GM12891 (cell line): Measurements from ENCODE around the gene TAF4.

ENCODE experiments used
- DNase-seq: peaks from one replicate; pipeline ENCODE4 v3.0.0; 2011; ENCODE audit warnings: low spot score; ENCODE audit not compliant: insufficient read length
- FAIRE-seq: peaks from 2 replicates; lab custom pipeline; 2011; peaks lifted over from hg19 to GRCh38; lab: Jason Lieb, UNC
- PAX5 ChIP-seq: IDR thresholded peaks from 2 replicates; pipeline ENCODE4 v1.6.1; 2011; ENCODE audit warnings: low read length, moderate library complexity, mild to moderate bottlenecking; ENCODE audit not compliant: insufficient read depth, severe bottlenecking
- POLR2A ChIP-seq: IDR thresholded peaks from 2 replicates; pipeline ENCODE4 v1.6.1; 2011; ENCODE audit warnings: low read depth, low read length, control low read depth
- POLR2AphosphoS5 ChIP-seq: IDR thresholded peaks from 2 replicates; pipeline ENCODE4 v1.6.1; 2011; ENCODE audit warnings: low read depth, low read length, control low read depth
- POU2F2 ChIP-seq: IDR thresholded peaks from 2 replicates; pipeline ENCODE4 v1.6.1; 2011; ENCODE audit warnings: low read depth, mild to moderate bottlenecking, control low read depth, low read length, moderate library complexity
- SPI1 ChIP-seq: IDR thresholded peaks from 2 replicates; pipeline ENCODE4 v1.6.1; 2011; ENCODE audit warnings: low read depth, low read length, control low read depth
- TAF1 ChIP-seq: IDR thresholded peaks from 2 replicates; pipeline ENCODE4 v1.6.1; 2011; ENCODE audit warnings: low read depth, low read length, control low read depth

Gene TAF4

GRCh38 chr20:62051546-62052255 is 14.0 kb downstream of the TAF4 start:
- FAIRE-seq: no peak
- DNase-seq: no peak
- TF ChIP-seq POU2F2: no peak
- no peak for TF ChIP-seq POLR2AphosphoS5
- no peak for TF ChIP-seq TAF1
- no peak for TF ChIP-seq SPI1
- no peak for TF ChIP-seq POLR2A
- TF ChIP-seq PAX5: no peak

GRCh38 chr20:62051144-62051543 is 14.5 kb downstream of the TAF4 start:
- FAIRE-seq: no peak
- TF ChIP-seq SPI1 (no peak), PAX5 (no peak), POLR2A (no peak), TAF1 (no peak), POU2F2 (no peak), POLR2AphosphoS5 (no peak)

GRCh38 chr20:62050166-62051120 is 15.2 kb downstream of the TAF4 start:
- FAIRE-seq: no peak
- no peak for TF ChIP-seq POLR2AphosphoS5
- TF ChIP-seq TAF1: no peak
- no peak for TF ChIP-seq POLR2A
- no peak for TF ChIP-seq POU2F2
- TF ChIP-seq PAX5: no peak
- TF ChIP-seq SPI1: no peak

More at GRCh38 chr20:62051144-62051543, 14.5 kb downstream of the TAF4 start:
- DNase-seq: no peak

GRCh38 chr20:62049342-62050165 is 16.1 kb downstream of the TAF4 start:
- FAIRE-seq: no peak
- TF ChIP-seq SPI1 (no peak), TAF1 (no peak), PAX5 (no peak), POLR2A (no peak), POU2F2 (no peak), POLR2AphosphoS5 (no peak)
- DNase-seq: no peak

More at GRCh38 chr20:62050166-62051120, 15.2 kb downstream of the TAF4 start:
- no peak for DNase-seq

- FAIRE-seq (no peak), DNase-seq (no peak)
- no peak for TF ChIP-seq POLR2A
- TF ChIP-seq SPI1: no peak
- no peak for TF ChIP-seq TAF1
- no peak for TF ChIP-seq POLR2AphosphoS5
- TF ChIP-seq POU2F2: no peak
- TF ChIP-seq PAX5: no peak
Observed at GRCh38 chr20:62048821-62049291, 16.8 kb downstream of the TAF4 start.

- DNase-seq: no peak
- no peak for FAIRE-seq
- TF ChIP-seq SPI1 (no peak), TAF1 (no peak), POLR2A (no peak), POU2F2 (no peak), POLR2AphosphoS5 (no peak), PAX5 (no peak)
Observed at GRCh38 chr20:62048346-62048761, 17.3 kb downstream of the TAF4 start.

- no peak for DNase-seq
- TF ChIP-seq POLR2AphosphoS5 (no peak), POU2F2 (no peak), SPI1 (no peak)
- no peak for FAIRE-seq
Observed at GRCh38 chr20:62047666-62048345, 17.9 kb downstream of the TAF4 start.

- no peak for DNase-seq
- FAIRE-seq: no peak
- TF ChIP-seq POLR2A (no peak), POLR2AphosphoS5 (no peak), TAF1 (no peak), POU2F2 (no peak), SPI1 (no peak), PAX5 (no peak)
Observed at GRCh38 chr20:62046431-62046830, 19.2 kb downstream of the TAF4 start.
